PC-9 (cell line): Measurements from ENCODE around the gene IP6K1.

Source experiments
- EZH2 ChIP-seq: fragments of 200-600 bp; sonication (generic); IDR thresholded peaks from 2 replicates; pipeline ENCODE4 v1.8.0; 2017; ENCODE audit warnings: antibody characterized with exemption, low read depth
- TF ChIP-seq, protein P1 (sequence below): fragments of 200-600 bp; sonication (generic); conservative IDR thresholded peaks from 2 replicates; pipeline ENCODE4 v1.6.1; 2017; ENCODE audit warnings: mixed run types, antibody characterized with exemption, mild to moderate bottlenecking, moderate library complexity

DNA sequence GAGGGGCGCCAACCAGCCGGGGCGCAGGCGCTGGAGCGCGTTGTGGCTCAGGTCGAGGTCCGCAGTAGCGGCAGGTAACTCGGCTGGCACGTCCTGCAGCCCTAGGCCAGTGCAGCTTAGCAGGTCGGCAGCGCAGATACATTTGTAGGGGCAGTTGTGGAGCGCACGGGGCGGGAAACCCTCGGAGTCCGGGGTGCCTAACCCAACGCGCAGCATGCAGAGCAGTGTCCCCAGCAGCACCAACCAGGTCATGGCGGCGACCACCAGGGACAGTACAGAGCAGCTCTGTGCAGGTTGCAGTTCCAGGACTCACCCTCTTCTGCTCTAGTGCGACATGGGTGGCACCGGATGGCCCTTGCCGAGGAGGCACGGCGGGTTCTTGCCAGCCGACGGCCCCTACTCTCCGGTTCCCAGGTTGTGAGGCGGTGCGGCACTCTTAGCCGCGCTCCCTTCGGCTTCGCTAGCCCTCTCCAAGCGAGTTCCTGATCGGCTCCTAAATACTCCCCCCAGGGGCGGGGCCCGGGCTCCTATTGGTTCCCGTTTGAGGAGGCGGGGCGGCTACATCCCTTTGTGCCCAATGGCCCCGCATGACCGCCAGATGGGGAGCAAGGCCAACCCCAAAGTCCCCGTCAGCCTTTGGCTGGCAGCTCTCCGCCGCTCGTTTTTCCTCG is 67.0 kb downstream of the IP6K1 start, which contains the start of gene AMIGO3:
- TF ChIP-seq, protein P1, sequence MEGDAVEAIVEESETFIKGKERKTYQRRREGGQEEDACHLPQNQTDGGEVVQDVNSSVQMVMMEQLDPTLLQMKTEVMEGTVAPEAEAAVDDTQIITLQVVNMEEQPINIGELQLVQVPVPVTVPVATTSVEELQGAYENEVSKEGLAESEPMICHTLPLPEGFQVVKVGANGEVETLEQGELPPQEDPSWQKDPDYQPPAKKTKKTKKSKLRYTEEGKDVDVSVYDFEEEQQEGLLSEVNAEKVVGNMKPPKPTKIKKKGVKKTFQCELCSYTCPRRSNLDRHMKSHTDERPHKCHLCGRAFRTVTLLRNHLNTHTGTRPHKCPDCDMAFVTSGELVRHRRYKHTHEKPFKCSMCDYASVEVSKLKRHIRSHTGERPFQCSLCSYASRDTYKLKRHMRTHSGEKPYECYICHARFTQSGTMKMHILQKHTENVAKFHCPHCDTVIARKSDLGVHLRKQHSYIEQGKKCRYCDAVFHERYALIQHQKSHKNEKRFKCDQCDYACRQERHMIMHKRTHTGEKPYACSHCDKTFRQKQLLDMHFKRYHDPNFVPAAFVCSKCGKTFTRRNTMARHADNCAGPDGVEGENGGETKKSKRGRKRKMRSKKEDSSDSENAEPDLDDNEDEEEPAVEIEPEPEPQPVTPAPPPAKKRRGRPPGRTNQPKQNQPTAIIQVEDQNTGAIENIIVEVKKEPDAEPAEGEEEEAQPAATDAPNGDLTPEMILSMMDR: no peak
- no peak for TF ChIP-seq EZH2
